NCI-H146 (cell line): ENCODE results near the gene RASD2.

Experiments
- DNase-seq: peaks from one replicate; lab custom pipeline; 2025; lab: John Stamatoyannopoulos, UW

RASD2 gene

DNA sequence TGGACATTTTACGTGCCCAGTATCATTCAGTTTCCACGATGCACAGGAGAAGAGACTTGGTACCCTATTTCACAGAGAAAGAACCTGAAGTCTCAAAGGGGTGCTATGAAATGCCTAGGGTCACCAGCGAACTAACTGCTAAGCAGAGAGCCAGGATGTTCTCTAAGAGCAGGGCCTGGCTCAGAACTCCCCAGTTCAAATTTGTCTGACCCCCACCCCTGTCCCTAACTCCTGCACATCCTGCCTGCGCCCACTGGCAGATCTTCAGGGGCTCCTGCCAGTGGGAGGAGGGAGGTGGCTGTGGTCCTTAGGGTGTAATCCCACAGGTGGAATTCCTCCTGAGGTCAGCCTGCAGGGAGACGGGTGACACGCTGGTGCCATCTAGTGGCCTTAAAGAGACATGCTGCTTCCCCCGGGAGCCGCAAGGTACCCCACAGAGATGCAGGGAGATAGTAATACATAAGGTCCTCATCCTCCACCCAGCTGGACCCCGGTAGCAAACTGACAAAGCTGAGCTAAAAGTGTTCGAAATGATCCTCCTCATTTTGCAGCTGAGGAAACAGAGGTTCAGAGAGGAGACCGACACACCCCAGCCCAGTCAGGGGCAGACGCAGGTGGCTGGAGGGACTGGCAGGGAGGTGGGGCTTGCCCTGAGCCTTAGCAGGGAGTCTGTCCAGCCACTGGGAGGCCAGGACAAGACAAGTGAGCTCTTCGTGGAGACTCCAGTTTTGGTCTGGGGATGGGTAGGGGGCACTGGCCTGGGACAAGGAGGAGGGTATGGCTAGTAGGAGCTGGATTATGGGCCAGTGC, 42.4 kb downstream of the RASD2 start:
- DNase-seq: peak; percentile 69

DNA sequence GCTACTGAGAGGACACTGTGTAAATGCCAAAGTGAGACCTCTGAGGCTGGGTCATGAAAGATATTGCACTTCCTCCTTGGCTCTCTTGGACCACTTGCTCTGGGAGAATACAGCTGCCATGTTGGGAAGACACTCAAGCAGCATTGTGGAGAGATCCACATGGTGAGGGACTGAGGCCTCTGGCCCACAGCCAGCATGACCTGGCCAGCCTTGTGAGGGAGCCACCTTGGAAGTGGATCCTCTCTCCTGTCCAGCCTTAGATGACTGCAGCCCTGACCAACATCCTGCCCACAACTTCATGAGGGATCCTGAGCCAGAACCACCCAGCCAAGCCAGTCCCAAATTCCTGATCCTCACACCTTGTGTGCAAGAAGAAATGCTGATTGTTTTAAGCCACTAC, 46.1 kb downstream of the RASD2 start:
- no peak for DNase-seq

DNA sequence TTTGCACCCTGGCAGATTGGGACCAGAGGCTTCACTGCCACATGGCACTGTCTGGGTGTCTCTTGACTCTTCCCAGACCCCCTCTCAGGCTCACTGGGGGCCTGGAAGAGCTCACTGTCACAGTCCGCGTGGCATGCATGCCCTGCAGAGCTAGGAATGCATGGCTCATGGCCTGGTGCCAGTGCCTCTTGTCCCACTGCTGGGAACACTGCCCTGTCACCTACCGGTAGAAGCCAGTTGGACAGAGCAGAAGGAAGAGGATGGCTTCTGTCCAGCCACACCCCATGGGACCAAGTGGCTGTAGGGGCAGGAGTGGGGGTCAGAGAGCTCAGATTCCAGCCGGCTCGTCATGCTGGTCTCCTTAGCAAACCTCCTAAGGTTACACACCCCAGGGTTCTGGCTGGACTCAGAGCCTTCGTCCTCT, 46.8 kb downstream of the RASD2 start:
- DNase-seq: no peak

DNA sequence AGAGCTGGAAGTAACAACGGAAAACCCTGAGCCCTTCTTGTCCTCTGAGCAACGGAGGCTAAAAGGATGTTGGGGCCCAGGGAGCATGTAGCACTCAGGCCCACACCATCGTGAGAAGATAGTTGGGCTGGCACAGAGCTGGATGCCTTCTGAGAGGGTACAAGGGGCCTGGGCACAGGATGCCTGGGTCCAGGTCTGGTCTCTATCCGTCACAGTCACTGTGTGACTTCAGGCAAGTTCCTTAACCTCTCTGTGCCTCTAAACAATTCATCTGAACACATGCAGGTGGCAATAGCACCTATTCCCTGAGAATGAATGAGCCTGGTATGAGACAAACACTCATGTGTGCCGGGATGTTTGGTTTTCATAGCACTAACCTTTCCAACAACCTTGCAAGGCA, 47.3 kb downstream of the RASD2 start:
- DNase-seq: no peak

DNA sequence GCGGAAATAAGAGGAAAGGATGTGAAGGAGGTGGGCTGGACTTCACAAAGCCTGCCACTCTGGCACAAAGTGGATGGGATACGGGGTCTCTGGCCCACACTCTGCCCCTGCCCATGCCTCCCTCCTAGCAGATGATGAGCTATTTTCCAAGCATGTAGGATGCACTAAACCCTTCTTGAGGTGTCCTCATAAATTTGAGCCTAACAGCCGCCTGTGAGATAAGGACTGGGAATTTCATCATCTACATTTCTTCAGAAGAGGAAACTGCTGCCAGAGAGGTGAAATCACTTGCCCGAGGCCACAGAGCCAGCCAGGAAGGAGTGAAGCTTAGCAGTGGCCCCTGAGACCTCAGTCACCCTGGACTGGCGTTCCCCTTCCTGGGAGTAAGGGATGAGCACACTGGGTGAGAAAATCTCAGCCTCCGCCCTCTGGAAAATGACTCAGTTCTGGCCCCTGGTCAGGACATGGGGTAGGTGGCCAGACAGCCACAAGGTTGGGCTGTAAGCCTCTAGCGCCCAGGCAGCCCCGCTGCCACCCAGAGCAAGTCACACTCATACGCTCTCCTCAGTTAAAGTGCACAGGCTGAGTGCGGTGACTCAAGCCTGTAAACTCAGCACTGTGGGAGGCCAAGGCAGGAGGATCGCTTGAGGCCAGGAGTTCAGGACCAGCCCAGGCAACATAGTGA, 48.6 kb downstream of the RASD2 start:
- no peak for DNase-seq

DNA sequence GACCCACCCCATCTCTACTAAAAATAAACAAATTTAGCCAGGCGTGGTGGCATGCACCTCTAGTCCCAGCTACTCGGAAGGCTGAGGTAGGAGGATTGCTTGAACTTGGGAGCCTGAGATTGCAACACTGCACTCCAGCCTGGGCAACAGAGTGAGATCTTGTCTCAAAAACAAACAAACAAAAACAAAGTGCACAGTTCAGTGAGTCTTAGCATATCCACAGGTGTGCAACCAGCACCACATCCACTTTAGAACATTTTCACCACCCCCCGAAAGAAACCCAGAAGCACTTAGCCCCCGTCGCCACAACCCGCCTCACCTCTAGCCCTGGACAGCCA, 49.1 kb downstream of the RASD2 start:
- no peak for DNase-seq

DNA sequence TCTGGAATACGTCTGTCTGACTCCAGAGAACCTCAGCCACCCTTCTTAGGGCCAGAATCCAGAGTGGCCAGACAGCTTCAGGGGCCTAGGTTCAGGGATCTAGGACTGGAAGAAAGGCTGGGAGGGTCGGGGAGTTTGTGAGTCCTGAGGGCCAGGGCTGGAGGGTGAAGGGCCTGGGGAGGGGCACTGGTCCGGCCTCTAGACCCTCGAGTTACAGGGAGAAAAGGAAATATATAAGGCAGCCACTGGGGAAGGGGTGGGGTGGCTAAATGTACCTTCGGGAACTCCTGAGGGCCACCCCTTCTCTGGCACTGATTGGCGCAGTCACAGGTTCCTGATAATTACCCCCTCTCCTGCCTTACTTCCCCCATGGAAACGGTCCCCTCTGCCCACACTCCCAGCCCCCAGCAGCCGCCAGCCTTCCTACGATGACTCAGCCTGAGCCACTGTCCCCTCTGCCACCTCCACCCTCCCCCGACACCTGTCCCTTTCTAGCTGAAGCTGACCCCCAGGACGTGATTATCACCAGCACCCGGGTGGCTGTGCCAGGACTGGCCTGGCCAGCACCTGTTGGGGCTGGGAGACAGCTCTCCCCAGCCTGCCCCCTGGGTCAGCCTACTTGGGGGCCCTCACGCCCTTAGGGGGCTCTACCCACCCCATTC, 50.1 kb downstream of the RASD2 start:
- no peak for DNase-seq

DNA sequence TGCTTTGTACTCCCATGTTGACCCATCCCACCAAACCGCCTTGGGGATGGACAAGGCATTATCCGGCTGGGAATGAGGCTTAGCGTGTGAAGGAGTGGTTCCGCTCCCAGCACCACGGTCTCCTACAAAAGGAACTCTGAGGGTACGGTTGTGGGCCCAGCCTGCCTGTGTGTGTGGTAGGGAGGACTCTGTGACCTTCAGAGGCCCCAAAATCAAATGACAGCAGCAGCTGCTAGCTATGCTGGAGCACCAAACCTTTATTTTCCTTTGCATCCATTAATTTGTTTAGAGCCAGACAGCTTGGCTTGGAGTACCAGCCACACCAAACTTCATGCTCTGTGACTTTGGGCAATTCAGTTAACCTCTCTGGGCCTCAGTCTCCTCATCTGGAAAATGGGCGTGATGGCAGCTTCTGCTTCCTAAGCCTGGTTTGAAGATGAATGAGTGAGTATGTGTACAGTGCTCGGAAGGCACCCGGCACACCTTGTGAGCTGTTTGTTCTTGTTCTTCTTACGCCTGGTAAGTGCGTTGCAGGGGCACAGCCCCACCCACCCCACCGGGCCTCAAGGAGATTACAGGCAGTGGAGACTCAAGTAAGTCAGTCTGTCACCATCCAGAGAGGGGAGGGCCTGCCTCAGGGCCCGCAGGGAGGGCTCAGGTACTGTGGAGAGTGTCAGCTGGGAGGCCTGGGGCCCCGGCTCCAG, 51.2 kb downstream of the RASD2 start:
- DNase-seq: no peak

DNA sequence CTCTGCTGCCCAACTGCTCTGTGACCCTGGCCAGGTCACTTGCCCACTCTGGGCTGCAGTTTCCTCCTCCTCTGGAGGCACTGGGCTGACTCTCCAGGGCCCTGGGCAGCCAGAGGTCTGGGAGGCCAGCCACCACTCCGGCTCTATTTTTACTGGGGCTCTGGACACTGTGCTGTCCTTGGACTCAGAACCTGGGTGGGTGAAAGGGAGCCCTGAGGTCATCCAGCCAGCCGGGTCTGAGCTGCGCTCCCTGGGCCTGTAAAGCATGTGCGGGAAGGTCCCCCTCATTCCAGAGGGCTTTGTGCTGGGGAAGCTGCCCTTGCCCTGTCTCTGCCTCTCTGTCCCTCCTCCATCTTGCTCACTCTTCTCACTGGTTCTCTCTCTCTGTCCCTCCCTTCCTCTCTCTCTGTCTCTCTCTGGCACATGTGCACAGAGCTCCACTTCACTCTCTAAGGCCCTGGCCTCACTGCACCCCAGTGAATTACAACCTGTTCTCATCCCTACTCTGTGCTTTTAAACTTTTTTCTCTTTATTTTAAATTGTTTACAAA, 51.9 kb downstream of the RASD2 start:
- DNase-seq: no peak

DNA sequence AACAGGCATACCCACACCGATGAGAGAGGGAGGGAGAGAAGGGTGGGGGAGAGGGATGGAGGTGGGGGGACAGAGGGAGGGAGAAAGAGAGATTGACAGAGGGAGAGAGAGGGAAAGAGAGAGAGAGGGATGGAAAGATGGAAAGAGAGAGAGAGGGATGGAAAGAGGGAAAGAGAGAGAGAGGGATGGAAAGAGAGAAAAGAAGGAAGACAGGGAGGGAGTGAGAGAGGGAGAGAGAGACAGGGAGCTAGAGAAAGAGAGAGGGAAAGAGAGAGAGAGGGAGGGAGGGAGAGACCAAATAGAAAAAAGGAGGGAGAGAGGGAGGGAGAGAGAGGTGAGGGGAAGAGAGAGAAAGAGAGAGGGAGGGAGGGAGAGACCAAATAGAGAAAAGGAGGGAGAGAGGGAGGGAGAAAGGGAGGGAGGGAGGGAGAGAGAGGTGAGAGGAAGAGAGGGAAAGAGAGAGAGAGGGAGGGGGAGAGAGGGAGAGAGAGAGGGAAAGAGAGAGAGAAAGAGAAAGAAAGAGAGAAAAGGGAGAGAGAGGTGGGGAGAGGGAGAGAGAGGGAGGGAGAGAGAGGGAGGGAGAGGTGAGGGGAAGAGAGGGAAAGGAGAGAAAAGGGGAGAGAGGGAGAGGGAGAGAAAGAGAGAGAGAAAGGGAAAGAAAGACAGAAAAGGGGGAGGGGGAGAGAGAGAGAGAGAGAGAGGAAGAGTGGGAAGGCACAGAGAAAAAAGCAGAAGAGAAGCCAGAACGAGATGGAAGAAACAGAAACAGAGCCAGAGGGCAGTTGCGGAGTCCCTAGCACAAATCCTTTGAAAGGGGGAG, 52.6 kb downstream of the RASD2 start:
- DNase-seq: no peak

DNA sequence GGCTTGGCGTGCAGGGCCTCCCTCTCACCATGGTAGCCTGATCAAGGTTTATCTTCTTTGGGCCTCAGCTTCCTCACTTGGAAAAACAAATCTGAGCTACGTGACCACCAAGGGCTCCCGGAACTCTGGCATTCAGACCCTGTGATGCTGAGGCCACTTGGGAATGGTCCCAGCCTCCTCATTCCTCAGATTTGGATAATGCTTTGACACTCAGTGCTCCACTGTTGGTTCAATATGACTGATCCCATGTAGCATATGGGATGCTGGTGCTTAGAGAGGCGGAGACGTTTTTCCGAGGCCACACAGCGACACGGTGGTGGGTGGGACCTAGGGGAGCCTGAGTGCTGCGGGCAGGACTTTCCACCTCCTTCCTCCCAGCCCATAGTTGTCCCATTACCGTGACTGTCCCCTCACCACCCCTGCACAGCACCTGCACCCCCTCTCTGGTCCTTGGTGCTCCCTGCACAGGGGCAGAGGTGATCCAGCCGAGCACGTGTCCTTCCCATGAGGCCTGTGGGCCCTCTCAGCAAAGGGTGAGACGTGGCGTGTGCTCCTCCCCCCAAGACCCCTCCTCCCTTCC, 53.4 kb downstream of the RASD2 start:
- no peak for DNase-seq

DNA sequence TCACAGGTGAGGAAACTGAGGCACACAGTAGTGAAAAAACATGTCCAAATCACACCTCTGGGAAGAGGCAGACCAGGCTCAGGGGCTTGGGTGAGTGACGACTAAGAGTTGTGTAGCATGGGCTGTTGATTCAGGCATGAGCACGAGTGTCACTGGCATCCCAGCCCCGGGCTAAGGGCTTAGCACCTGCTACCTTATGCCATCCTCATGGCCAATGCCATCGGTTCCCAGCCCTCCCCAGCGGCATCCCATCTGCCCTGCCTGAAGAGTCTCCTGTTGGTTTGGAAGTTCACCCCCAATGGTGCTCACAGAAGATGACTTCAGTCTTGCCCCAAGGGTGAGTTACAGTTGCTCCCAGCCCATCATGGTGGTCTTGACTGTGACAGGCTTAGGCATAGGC, 54.1 kb downstream of the RASD2 start:
- no peak for DNase-seq

DNA sequence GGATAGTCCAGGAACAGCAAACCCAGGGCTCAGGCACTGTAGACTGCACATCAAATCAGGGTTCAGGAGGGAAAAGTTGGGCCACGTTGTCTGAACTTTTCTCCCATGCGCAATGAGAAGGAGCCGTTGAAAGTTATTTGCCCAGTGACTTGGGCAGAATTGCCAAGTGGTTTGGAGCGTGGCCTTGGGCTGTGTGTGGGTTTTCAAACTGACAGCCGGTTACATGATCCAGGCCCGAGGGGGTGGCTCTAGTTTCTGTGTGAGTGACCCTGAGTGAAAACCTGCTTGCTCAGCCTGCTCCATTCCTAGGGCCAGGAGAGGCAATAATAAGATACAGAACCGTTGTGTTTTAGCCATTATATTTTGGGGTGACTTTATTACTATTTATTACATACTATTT, 56.2 kb downstream of the RASD2 start:
- DNase-seq: no peak

DNA sequence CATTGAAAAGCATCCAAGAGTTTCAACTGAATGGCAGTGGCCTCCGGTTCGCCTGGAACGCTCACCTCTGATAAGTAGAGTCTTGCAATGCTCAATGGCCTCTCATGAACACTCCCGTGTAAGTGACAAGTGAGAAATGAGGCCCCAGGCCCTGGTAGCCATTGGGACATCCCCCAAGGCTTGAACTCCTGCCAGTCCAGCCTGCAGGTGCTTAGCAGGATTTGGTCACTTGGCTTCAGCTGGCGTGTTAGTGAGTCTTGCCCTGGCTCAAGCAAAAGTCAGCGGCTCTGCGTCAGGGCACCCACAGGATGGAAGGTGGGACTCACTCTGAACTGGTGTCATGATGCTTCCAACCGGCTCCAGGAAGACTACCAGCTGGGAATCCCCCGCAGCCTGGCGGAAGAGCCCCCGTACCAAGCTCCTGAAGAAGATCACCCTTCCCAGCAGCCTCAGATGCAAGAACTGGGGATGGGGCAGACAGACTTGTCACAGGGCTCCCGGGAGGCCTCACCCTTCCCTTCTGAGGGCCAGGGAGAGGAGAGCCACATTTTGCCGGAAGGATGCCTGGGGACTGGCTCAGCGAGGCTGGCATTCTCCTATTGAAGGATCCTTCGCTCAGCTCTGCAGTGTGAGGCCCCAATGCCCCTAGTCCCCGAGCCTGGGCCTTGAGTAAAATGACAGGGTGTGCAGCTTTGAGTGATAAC, 57.2 kb downstream of the RASD2 start:
- DNase-seq: no peak

DNA sequence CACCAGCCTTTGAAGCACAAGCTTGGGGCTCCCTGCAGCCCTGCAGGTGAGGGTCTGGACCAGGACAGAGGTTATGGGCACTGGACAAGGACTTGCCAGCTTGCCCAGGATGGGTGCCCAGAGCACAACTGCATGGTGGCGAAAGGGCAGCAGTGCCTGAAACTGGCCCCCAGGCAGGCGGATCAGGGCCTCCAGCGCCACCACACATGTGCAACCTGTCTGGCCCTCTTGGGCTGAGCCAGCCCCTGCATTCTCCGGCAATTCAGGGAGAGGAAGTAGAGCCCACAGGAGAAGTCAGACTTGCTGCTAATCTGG, 57.7 kb downstream of the RASD2 start:
- DNase-seq: no peak

DNA sequence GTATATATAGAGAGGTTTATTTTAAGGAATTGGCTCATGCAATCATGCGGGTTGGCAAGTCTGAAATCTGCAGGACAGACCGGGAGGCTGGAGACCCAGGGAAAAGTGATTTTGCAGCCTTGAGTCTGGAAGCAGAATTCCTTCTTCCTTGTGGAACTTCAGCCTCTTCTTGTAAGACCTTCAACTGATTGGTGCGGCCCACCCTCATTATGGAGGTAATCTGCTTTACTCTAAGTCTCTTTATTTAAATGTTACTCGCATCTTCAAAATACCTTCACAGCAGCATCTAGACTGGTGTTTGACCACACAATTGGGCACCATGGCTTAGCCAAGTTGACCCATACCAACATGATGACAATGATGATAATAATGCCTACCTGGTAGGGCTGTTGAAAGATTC, 58.7 kb downstream of the RASD2 start:
- DNase-seq: no peak

DNA sequence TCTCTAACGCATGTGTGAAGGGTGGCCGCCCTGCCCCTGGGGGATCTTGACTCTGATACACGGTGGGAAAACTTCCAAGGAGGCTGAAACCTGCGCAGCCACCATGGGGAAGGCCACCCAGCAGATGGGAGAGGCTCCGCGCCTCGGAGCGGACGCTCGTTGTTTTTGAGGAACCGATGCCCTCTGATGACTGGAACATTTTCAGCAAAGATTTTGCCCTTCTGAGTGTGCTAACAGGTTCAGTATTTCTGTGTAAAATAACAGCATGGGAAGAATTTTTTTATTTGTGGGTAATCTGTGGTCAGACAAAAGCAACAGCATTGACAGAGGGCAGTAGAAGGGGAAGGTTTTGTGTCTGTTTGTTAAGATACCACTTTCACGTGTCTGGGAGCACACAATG, 59.8 kb downstream of the RASD2 start:
- no peak for DNase-seq

DNA sequence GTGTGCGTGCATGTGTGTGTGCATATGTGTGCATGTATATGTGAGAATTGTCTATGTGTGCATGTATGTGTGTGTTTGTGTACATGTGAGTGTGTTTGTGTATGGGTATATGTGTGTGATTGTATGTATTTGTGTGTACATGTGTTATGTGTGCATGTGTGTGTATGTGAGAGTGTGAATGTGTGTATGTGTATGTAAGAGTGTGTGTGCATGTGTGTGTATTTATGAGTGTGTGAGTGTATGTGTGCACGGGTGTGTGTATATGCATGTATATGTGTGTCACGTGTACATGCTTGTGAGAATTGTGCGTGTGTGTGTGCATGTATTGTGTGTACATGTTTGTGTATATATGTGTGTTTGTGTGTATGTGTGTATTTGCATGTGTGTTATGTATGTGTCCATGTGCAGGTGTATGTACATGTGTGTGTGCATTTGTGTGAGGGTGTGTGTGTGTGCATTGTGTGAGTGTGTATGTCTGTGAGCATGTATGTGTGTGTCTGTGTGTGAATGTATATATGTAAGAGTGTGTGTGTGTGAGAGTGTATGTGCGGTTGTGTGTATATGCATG, 60.5 kb downstream of the RASD2 start:
- no peak for DNase-seq

DNA sequence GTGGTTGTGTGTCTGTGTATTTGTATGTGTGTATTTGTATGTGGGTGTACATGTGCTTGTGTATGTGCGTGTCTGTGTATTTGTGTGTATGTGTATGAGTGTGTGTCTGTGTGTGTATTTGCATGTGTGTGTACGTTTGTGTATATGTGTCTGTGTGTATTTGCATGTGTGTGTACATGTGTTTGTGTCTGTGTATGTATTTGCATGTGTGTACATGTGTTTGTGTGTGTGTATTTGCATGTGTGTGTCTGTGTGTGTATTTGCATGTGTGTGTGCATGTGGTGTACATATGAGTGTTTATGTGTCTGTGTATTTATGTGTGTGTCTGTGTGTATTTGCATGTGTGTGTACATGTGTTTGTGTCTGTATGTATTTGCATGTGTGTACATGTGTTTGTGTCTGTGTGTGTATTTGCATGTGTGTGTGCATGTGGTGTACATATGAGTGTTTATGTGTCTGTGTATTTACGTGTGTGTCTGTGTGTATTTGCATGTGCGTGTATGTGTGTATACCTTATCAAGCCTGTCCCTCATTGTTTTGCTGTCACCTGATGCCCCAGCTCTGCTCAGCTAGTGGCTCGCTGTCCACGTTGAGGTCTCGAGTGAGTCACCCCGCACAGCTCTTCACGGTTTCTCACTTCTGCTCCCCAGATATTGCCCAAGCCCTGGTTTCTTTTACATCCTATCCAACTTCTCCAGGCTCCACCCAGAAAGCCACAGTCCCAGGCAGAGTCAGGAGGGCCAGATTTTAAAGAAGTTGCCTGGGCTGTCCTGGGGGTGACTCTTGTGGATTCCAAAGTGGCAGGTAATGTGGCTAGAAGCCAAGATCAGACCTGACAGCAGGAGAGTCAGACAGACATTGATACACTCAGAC, 61.3 kb downstream of the RASD2 start:
- no peak for DNase-seq
